Amniotic stem cell (primary cell): ENCODE measurements around the gene SWI5.
"Not testable (repeated sequence)": the region's sequence is repeated elsewhere in the genome, so short reads cannot be mapped to it uniquely, and the experiment has no call there.

Source experiments
- DNase-seq: peaks from one replicate; lab custom pipeline; 2025; lab: John Stamatoyannopoulos, UW

Gene SWI5

GRCh38 chr9:128276008-128276573, at the start of gene SWI5:
TSS of gene SWI5 (plus strand) at chr9:128276276.
- DNase-seq, result peak; percentile 100

- no peak for DNase-seq
These were observed 49.7 kb upstream of the SWI5 start for GRCh38 chr9:128226412-128226801.

GRCh38 chr9:128230897-128231296, 45.2 kb upstream of the SWI5 start:
- DNase-seq, result not testable (repeated sequence)

GRCh38 chr9:128231638-128232527, 44.2 kb upstream of the SWI5 start:
- no peak for DNase-seq

GRCh38 chr9:128232528-128233428, 43.3 kb upstream of the SWI5 start:
- DNase-seq, result no peak

- no peak for DNase-seq
These were observed 42.2 kb upstream of the SWI5 start for GRCh38 chr9:128233817-128234406.

GRCh38 chr9:128242124-128242523, 34.0 kb upstream of the SWI5 start:
- DNase-seq, result no peak

- no peak for DNase-seq
These were observed 33.3 kb upstream of the SWI5 start for GRCh38 chr9:128242828-128243214.

- DNase-seq, result no peak
These were observed 32.7 kb upstream of the SWI5 start for GRCh38 chr9:128243215-128244018.

GRCh38 chr9:128244091-128244836, 31.8 kb upstream of the SWI5 start:
- no peak for DNase-seq

- DNase-seq, result peak; percentile 53
These were observed 31.2 kb upstream of the SWI5 start for GRCh38 chr9:128244837-128245231.

- no peak for DNase-seq
These were observed 30.5 kb upstream of the SWI5 start for GRCh38 chr9:128245421-128246151.

GRCh38 chr9:128246471-128246870, 29.6 kb upstream of the SWI5 start:
- no peak for DNase-seq

- no peak for DNase-seq
These were observed 28.8 kb upstream of the SWI5 start for GRCh38 chr9:128247226-128247803.

- no peak for DNase-seq
These were observed 26.5 kb upstream of the SWI5 start for GRCh38 chr9:128249558-128249907.

- no peak for DNase-seq
These were observed 25.9 kb upstream of the SWI5 start for GRCh38 chr9:128249908-128250838.

- no peak for DNase-seq
These were observed 25.0 kb upstream of the SWI5 start for GRCh38 chr9:128250839-128251731.

GRCh38 chr9:128251732-128252100, 24.4 kb upstream of the SWI5 start:
- no peak for DNase-seq
